Neural cell (in vitro differentiated cells): ENCODE measurements around the gene ZSWIM5. TPM values are rescaled to one million over a fixed set of nuclear protein-coding genes. Genes with fewer than 3 reads are reported as not detected.
"Not testable (repeated sequence)": the region's sequence is repeated elsewhere in the genome, so short reads cannot be mapped to it uniquely, and the experiment has no call there.

Source experiments
- H2AFZ ChIP-seq: fragments of 200-600, 300-800 bp; sonication (generic), shearing (Covaris generic); 2 replicates; pipeline ENCODE4 v1.6.0; 2014; ENCODE audit warnings: low read depth, mild to moderate bottlenecking, antibody characterized with exemption, low read length, moderate library complexity
- H3F3A ChIP-seq: fragments of 200-600 bp; shearing (Covaris generic); 2 replicates; pipeline ENCODE4 v1.6.1; 2016; ENCODE audit warnings: mild to moderate bottlenecking, moderate library complexity, mixed read lengths, antibody characterized with exemption, low read length; ENCODE audit not compliant: insufficient read depth, poor library complexity, severe bottlenecking
- H3K27ac ChIP-seq: fragments of 200-600, 300-800 bp; sonication (generic), shearing (Covaris generic); 2 replicates; pipeline ENCODE4 v1.5.1; 2014; ENCODE audit warnings: mild to moderate bottlenecking, low read length, moderate library complexity
- H3K27me3 ChIP-seq: fragments of 300-800, 200-600 bp; sonication (generic), shearing (Covaris generic); 2 replicates; pipeline ENCODE4 v1.6.0; 2014; ENCODE audit warnings: mild to moderate bottlenecking, low read depth, low read length, moderate library complexity; ENCODE audit not compliant: insufficient read depth
- H3K36me3 ChIP-seq: fragments of 300-800, 200-600 bp; sonication (generic), shearing (Covaris generic); 2 replicates; pipeline ENCODE4 v1.5.1; 2014; ENCODE audit warnings: mild to moderate bottlenecking, antibody characterized with exemption, low read length, moderate library complexity; ENCODE audit not compliant: insufficient read depth
- H3K4me2 ChIP-seq: fragments of 300-800, 200-600 bp; sonication (generic), shearing (Covaris generic); 2 replicates; pipeline ENCODE4 v1.6.0; 2014; ENCODE audit warnings: mild to moderate bottlenecking, low read length
- H3K4me3 ChIP-seq: fragments of 300-800, 200-600 bp; sonication (generic), shearing (Covaris generic); 2 replicates; pipeline ENCODE4 v1.5.1; 2014; ENCODE audit warnings: mild to moderate bottlenecking, low read length, moderate library complexity
- H3K79me2 ChIP-seq: fragments of 200-600 bp; shearing (Covaris generic); replicated peaks from 2 replicates; pipeline ENCODE4 v1.6.0; 2014; ENCODE audit warnings: mild to moderate bottlenecking, low read length, moderate library complexity; ENCODE audit not compliant: insufficient read depth
- H3K9ac ChIP-seq: fragments of 300-800, 200-600 bp; sonication (generic), shearing (Covaris generic); 2 replicates; pipeline ENCODE4 v1.6.1; 2016; ENCODE audit warnings: mild to moderate bottlenecking, low read length, mixed read lengths
- H3K9me2 ChIP-seq: fragments of 200-600 bp; shearing (Covaris generic); 2 replicates; pipeline ENCODE4 v1.6.1; 2016; ENCODE audit warnings: mild to moderate bottlenecking, low read length, mixed read lengths; ENCODE audit not compliant: insufficient read depth
- H3K9me3 ChIP-seq: fragments of 200-600, 300-800 bp; sonication (generic), shearing (Covaris generic); 2 replicates; pipeline ENCODE4 v1.6.1; 2016; ENCODE audit warnings: mild to moderate bottlenecking, mixed run types, low read length, moderate library complexity, mixed read lengths
- H4K20me1 ChIP-seq: fragments of 200-600 bp; shearing (Covaris generic); 2 replicates; pipeline ENCODE4 v1.6.1; 2016; ENCODE audit warnings: mild to moderate bottlenecking, mixed run types; ENCODE audit not compliant: insufficient read depth
- EP300 ChIP-seq: fragments of 450-650 bp; conservative IDR thresholded peaks from 2 replicates; pipeline ENCODE4 v1.6.1; 2014; ENCODE audit warnings: antibody characterized with exemption, mild to moderate bottlenecking, moderate library complexity; ENCODE audit not compliant: poor library complexity, severe bottlenecking
- EZH2 ChIP-seq: fragments of 200-600, 300-800 bp; shearing (Covaris generic), sonication (generic); IDR thresholded peaks from 2 replicates; pipeline ENCODE4 v1.6.1; 2014; ENCODE audit warnings: antibody characterized with exemption, low read length, borderline replicate concordance, mild to moderate bottlenecking; ENCODE audit not compliant: insufficient read depth, poor library complexity, severe bottlenecking
- MXI1 ChIP-seq: fragments of 450-650 bp; conservative IDR thresholded peaks from 2 replicates; pipeline ENCODE4 v1.6.1; 2014; ENCODE audit warnings: antibody characterized with exemption, mild to moderate bottlenecking; ENCODE audit not compliant: poor library complexity, severe bottlenecking
- POLR2AphosphoS5 ChIP-seq: IDR thresholded peaks from 2 replicates; pipeline ENCODE4 v1.6.1; 2012
- RAD21 ChIP-seq: fragments of 450-650 bp; conservative IDR thresholded peaks from 2 replicates; pipeline ENCODE4 v1.6.1; 2014; ENCODE audit warnings: antibody characterized with exemption, mild to moderate bottlenecking, moderate library complexity
- SMC3 ChIP-seq: fragments of 450-650 bp; conservative IDR thresholded peaks from 2 replicates; pipeline ENCODE4 v1.6.1; 2014; ENCODE audit warnings: antibody characterized with exemption, mild to moderate bottlenecking, moderate library complexity; ENCODE audit not compliant: poor library complexity
- TAF1 ChIP-seq: IDR thresholded peaks from 2 replicates; pipeline ENCODE4 v1.6.1; 2012; ENCODE audit warnings: low read depth
- polyA plus RNA-seq: library from polyadenylated mRNA; depleted of rRNA; stranded (reverse); fragments of >200 nt; gene quantifications from 2 replicates; pipeline ENCODE4 v1.2.3, GENCODE V29; 2014
- TF ChIP-seq, protein P1 (sequence below): fragments of 450-650 bp; IDR thresholded peaks from 2 replicates; pipeline ENCODE4 v1.5.1; 2014; ENCODE audit warnings: antibody characterized with exemption, mild to moderate bottlenecking, moderate library complexity; ENCODE audit not compliant: poor library complexity, severe bottlenecking
- TF ChIP-seq, protein P2 (sequence below): IDR thresholded peaks from 2 replicates; pipeline ENCODE4 v1.6.1; 2012; ENCODE audit warnings: borderline replicate concordance

The ZSWIM5 gene
- polyA plus RNA-seq, 1 donor from 2014 or later, result 27.2 TPM

DNA sequence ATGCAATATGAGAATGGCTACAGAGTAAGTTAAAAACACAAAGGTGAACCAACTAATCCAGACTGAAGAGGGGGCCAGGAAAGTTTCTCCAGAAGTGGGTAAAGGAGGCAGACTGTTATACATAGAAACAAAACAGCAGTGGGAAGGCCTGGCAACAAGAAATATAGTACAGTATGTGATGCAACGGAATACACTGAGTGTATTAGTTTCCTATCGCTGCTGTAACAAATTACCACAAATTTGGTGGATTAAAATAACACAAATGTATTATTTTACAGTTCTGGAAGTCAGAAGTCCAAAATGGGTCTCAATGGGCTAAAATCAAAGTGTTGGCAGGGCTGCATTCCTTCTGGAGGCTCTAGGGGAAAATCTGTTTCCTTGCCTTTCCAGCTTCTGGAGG is 95.2 kb downstream of the ZSWIM5 start:
- TF ChIP-seq TAF1, result no peak
- TF ChIP-seq, protein P1, sequence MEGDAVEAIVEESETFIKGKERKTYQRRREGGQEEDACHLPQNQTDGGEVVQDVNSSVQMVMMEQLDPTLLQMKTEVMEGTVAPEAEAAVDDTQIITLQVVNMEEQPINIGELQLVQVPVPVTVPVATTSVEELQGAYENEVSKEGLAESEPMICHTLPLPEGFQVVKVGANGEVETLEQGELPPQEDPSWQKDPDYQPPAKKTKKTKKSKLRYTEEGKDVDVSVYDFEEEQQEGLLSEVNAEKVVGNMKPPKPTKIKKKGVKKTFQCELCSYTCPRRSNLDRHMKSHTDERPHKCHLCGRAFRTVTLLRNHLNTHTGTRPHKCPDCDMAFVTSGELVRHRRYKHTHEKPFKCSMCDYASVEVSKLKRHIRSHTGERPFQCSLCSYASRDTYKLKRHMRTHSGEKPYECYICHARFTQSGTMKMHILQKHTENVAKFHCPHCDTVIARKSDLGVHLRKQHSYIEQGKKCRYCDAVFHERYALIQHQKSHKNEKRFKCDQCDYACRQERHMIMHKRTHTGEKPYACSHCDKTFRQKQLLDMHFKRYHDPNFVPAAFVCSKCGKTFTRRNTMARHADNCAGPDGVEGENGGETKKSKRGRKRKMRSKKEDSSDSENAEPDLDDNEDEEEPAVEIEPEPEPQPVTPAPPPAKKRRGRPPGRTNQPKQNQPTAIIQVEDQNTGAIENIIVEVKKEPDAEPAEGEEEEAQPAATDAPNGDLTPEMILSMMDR, result no peak
- no peak for TF ChIP-seq SMC3
- no peak for TF ChIP-seq EZH2
- TF ChIP-seq, protein P2, sequence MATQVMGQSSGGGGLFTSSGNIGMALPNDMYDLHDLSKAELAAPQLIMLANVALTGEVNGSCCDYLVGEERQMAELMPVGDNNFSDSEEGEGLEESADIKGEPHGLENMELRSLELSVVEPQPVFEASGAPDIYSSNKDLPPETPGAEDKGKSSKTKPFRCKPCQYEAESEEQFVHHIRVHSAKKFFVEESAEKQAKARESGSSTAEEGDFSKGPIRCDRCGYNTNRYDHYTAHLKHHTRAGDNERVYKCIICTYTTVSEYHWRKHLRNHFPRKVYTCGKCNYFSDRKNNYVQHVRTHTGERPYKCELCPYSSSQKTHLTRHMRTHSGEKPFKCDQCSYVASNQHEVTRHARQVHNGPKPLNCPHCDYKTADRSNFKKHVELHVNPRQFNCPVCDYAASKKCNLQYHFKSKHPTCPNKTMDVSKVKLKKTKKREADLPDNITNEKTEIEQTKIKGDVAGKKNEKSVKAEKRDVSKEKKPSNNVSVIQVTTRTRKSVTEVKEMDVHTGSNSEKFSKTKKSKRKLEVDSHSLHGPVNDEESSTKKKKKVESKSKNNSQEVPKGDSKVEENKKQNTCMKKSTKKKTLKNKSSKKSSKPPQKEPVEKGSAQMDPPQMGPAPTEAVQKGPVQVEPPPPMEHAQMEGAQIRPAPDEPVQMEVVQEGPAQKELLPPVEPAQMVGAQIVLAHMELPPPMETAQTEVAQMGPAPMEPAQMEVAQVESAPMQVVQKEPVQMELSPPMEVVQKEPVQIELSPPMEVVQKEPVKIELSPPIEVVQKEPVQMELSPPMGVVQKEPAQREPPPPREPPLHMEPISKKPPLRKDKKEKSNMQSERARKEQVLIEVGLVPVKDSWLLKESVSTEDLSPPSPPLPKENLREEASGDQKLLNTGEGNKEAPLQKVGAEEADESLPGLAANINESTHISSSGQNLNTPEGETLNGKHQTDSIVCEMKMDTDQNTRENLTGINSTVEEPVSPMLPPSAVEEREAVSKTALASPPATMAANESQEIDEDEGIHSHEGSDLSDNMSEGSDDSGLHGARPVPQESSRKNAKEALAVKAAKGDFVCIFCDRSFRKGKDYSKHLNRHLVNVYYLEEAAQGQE, result no peak
- TF ChIP-seq MXI1, result no peak
- no peak for TF ChIP-seq EP300
- TF ChIP-seq POLR2AphosphoS5, result no peak
- no peak for TF ChIP-seq RAD21
- Histone ChIP-seq H3K9ac (no peak overlapping the region), H3K27me3 (no peaks in the 10 kb centered on the region), H3K27ac (no peak overlapping the region), H3K4me3 (no peak overlapping the region), H3F3A (no peaks in the 10 kb centered on the region), H4K20me1 (no peaks in the 10 kb centered on the region), H3K9me2 (no peaks in the 10 kb centered on the region), H2AFZ (no peak overlapping the region), H3K9me3 (peaks cover 4% of the 10 kb centered on the region), H3K36me3 (no peaks in the 10 kb centered on the region), H3K79me2 (no peaks in the 10 kb centered on the region), H3K4me2 (no peak overlapping the region)

DNA sequence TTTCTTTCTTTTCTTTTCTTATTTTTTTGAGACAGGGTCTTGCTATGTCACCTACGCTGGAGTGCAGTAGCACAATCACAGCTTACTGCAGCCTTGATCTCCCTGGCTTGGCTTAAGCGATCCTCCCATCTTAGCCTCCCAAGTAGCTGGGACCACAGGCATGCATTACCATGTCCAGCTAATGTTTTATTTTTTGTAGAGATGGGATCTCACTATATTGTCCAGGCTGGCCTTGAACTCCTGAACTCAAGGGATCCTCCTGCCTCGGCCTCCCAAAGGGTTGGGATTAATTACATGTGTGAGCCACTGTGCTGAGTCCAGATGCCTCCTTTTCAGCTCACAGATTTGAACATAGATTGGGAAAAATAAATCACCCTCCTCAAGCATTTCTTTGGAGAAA is 98.6 kb downstream of the ZSWIM5 start:
- H3K9me3 ChIP-seq, result peaks cover 4% of the 10 kb centered on the region
- H3K36me3 ChIP-seq, result no peaks in the 10 kb centered on the region
- no peak overlapping the region for H3K27ac ChIP-seq
- no peak overlapping the region for H3K4me3 ChIP-seq
- no peaks in the 10 kb centered on the region for H3K27me3 ChIP-seq
- TF ChIP-seq RAD21 (no peak), SMC3 (no peak), MXI1 (no peak)
- H3F3A ChIP-seq, result no peaks in the 10 kb centered on the region
- no peaks in the 10 kb centered on the region for H4K20me1 ChIP-seq
- no peaks in the 10 kb centered on the region for H3K9me2 ChIP-seq
- H3K9ac ChIP-seq, result no peak overlapping the region
- H3K4me2 ChIP-seq, result no peak overlapping the region
- no peaks in the 10 kb centered on the region for H3K79me2 ChIP-seq
- no peak overlapping the region for H2AFZ ChIP-seq

DNA sequence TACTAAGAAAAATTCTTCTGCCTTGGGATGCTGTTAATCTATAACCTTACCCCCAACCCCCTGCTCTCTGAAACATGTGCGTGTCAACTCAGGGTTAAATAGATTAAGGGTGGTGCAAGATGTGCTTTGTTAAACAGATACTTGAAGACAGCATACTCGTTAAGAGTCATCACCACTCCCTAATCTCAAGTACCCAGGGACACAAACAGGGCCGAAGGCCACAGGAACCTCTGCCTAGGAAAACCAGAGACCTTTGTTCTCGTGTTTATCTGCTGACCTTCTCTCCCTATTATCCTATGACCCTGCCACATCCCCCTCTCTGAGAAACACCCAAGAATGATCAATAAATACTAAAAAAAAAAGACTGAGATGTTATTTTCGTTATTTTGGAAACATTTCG is 99.5 kb downstream of the ZSWIM5 start:
- H3F3A ChIP-seq, H3K9me2 ChIP-seq, H3K79me2 ChIP-seq, H3K9ac ChIP-seq, H3K4me2 ChIP-seq, H3K9me3 ChIP-seq, H3K27ac ChIP-seq, H4K20me1 ChIP-seq, H3K4me3 ChIP-seq, H2AFZ ChIP-seq, H3K27me3 ChIP-seq, H3K36me3 ChIP-seq: not testable (repeated sequence)

DNA sequence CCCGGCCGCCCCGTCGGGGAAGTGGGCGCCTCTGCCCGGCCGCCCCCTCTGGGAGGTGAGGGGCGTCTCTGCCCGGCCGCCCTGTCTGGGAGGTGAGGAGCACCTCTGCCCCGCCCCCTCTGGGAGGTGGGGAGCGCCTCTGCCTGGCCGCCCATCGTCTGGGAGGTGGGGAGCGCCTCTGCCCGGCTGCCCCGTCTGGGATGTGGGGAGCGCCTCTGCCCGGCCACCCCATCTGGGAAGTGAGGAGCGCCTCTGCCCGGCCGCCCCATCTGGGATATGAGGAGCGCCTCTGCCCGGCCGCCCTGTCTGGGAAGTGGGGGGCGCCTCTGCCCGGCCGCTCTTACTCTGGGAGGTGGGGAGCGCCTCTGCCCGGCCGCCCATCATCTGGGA is 100.3 kb downstream of the ZSWIM5 start:
- not testable (repeated sequence) for H2AFZ ChIP-seq, H3K4me2 ChIP-seq, H3K27me3 ChIP-seq, H3K9me3 ChIP-seq, H3F3A ChIP-seq, H3K4me3 ChIP-seq, H3K36me3 ChIP-seq, H4K20me1 ChIP-seq, H3K9ac ChIP-seq, H3K27ac ChIP-seq, H3K79me2 ChIP-seq, H3K9me2 ChIP-seq

DNA sequence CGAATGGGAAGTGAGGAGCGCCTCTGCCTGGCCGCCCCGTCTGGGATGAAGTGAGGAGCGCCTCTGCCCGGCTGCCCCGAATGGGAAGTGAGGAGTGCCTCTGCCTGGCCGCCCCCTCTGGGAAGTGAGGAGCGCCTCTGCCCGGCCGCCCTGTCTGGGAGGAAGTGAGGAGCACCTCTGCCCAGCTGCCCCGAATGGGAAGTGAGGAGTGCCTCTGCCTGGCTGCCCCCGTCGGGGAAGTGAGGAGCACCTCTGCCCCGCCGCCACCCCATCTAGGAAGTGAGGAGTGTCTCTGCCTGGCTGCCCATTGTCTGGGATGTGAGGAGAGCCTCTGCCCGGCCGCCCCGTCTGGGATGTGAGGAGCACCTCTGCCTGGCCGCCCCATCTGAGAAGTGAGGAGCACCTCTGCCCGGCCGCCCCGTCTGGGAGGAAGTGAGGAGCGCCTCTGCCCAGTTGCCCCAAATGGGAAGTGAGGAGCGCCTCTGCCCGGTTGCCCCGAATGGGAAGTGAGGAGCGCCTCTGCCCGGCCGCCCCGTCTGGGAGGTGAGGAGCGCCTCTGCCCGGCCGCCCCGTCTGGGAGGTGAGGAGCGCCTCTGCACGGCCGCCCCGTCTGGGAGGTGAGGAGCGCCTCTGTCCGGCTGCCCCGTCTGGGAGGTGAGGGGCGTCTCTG is 100.8 kb downstream of the ZSWIM5 start:
- not testable (repeated sequence) for H3K27ac ChIP-seq, H3K79me2 ChIP-seq, H3K4me3 ChIP-seq, H3K9ac ChIP-seq, H3K36me3 ChIP-seq, H4K20me1 ChIP-seq, H3F3A ChIP-seq, H2AFZ ChIP-seq, H3K27me3 ChIP-seq, H3K4me2 ChIP-seq, H3K9me2 ChIP-seq, H3K9me3 ChIP-seq
